Osteoblast (primary cell): ENCODE results near the gene LAMTOR1. TPM values are rescaled to one million over a fixed set of nuclear protein-coding genes. Genes with fewer than 3 reads are reported as not detected.

Source experiments
- DNase-seq: peaks from one replicate; pipeline ENCODE4 v3.0.0; 2011; ENCODE audit warnings: low spot score, mixed read lengths; ENCODE audit not compliant: insufficient read length; ENCODE audit errors: missing footprints
- H2AFZ ChIP-seq: 2 replicates; pipeline ENCODE4 v1.6.0; 2011; ENCODE audit warnings: mild to moderate bottlenecking, low read length
- H3K27ac ChIP-seq: 2 replicates; pipeline ENCODE4 v1.5.1; 2011; ENCODE audit warnings: mild to moderate bottlenecking, low read depth, low read length, moderate library complexity
- H3K27me3 ChIP-seq: 2 replicates; pipeline ENCODE4 v1.6.0; 2012; ENCODE audit warnings: mild to moderate bottlenecking, control low read depth, inconsistent platforms, low read length, moderate library complexity; ENCODE audit not compliant: insufficient read depth
- H3K36me3 ChIP-seq: 2 replicates; pipeline ENCODE4 v1.5.1; 2011; ENCODE audit warnings: mild to moderate bottlenecking, low read length, control low read depth, moderate library complexity; ENCODE audit not compliant: insufficient read depth
- H3K4me1 ChIP-seq: 2 replicates; pipeline ENCODE4 v1.5.1; 2011; ENCODE audit warnings: mild to moderate bottlenecking, low read length, control low read depth, moderate library complexity; ENCODE audit not compliant: insufficient read depth
- H3K4me2 ChIP-seq: 2 replicates; pipeline ENCODE4 v1.6.0; 2011; ENCODE audit warnings: mild to moderate bottlenecking, low read length; ENCODE audit not compliant: insufficient read depth
- H3K4me3 ChIP-seq: fragments of 200-600 bp; sonication (generic); 3 replicates; pipeline ENCODE4 v1.5.1; 2012; ENCODE audit warnings: mild to moderate bottlenecking, low read length, inconsistent platforms; ENCODE audit not compliant: insufficient read depth
- H3K79me2 ChIP-seq: 2 replicates; pipeline ENCODE4 v1.6.0; 2012; ENCODE audit warnings: mild to moderate bottlenecking, low read length, control low read depth, inconsistent platforms; ENCODE audit not compliant: insufficient read depth
- H3K9me3 ChIP-seq: 2 replicates; pipeline ENCODE4 v1.5.1; 2011; ENCODE audit warnings: low read depth, low read length, control low read depth
- H4K20me1 ChIP-seq: 2 replicates; pipeline ENCODE4 v1.6.0; 2012; ENCODE audit warnings: mild to moderate bottlenecking, low read length, control low read depth; ENCODE audit not compliant: insufficient read depth
- CTCF ChIP-seq: IDR thresholded peaks from 2 replicates; pipeline ENCODE4 v1.5.1; 2011; ENCODE audit warnings: mild to moderate bottlenecking, low read depth, low read length, moderate library complexity; ENCODE audit errors: extremely low read depth
- total RNA-seq: library from RNA; depleted of rRNA; stranded (reverse); fragments of >200 nt; gene quantifications from 2 replicates; pipeline ENCODE4 v1.2.3, GENCODE V29; 2012

LAMTOR1 gene
- total RNA-seq, 1 donor = 131 TPM

- Histone ChIP-seq H3K4me1 (peaks cover 33% of the 10 kb centered on the region), H4K20me1 (no peaks in the 10 kb centered on the region), H3K27me3 (no peaks in the 10 kb centered on the region), H3K36me3 (no peaks in the 10 kb centered on the region), H3K9me3 (no peaks in the 10 kb centered on the region), H3K4me3 (peak within 1 kb of the TSS; percentile 91), H2AFZ (peak within 1 kb of the TSS; percentile 97), H3K4me2 (peak within 1 kb of the TSS; percentile 96), H3K79me2 (peaks cover 8% of the 10 kb centered on the region), H3K27ac (peak within 1 kb of the TSS; percentile 100)
- peak; percentile 94 for DNase-seq
- TF ChIP-seq CTCF = no peak
Observed at GRCh38 chr11:72112143-72112977, 9.3 kb upstream of the LAMTOR1 start, which contains the start of gene ANAPC15. ANAPC15 (minus strand) TSS chr11:72112695; CDS start chr11:72111276, 1,419 bp downstream.

GRCh38 chr11:72111300-72112142 lies 8.4 kb upstream of the LAMTOR1 start:
- no peak for DNase-seq
- H3K27ac ChIP-seq = peak overlapping the region; percentile 100
- H3K4me1 ChIP-seq = peaks cover 33% of the 10 kb centered on the region

GRCh38 chr11:72105888-72106287 lies 2.8 kb upstream of the LAMTOR1 start, which contains the start of gene TOMT:
TOMT (plus strand) TSS chr11:72105924; CDS start chr11:72105952, 28 bp downstream.
- peaks cover 3% of the 10 kb centered on the region for H4K20me1 ChIP-seq

More at GRCh38 chr11:72111300-72112142, 8.4 kb upstream of the LAMTOR1 start:
- no peaks in the 10 kb centered on the region for H3K27me3 ChIP-seq
- peak overlapping the region; percentile 91 for H3K4me3 ChIP-seq
- peak overlapping the region; percentile 87 for H2AFZ ChIP-seq
- no peaks in the 10 kb centered on the region for H4K20me1 ChIP-seq
- peaks cover 6% of the 10 kb centered on the region for H3K79me2 ChIP-seq
- H3K36me3 ChIP-seq = no peaks in the 10 kb centered on the region
- no peaks in the 10 kb centered on the region for H3K9me3 ChIP-seq
- H3K4me2 ChIP-seq = peak overlapping the region; percentile 96
- TF ChIP-seq CTCF = no peak

More at GRCh38 chr11:72105888-72106287, 2.8 kb upstream of the LAMTOR1 start, which contains the start of gene TOMT:
- Histone ChIP-seq H3K27ac (no peak within 1 kb of the TSS), H3K9me3 (no peaks in the 10 kb centered on the region), H3K4me1 (peaks cover 23% of the 10 kb centered on the region), H3K4me2 (no peak within 1 kb of the TSS), H3K79me2 (peaks cover 22% of the 10 kb centered on the region), H2AFZ (no peak within 1 kb of the TSS), H3K4me3 (no peak within 1 kb of the TSS), H3K27me3 (no peaks in the 10 kb centered on the region), H3K36me3 (peaks cover 1% of the 10 kb centered on the region)
- TF ChIP-seq CTCF = no peak
- no peak for DNase-seq
